Type B pancreatic cell (in vitro differentiated cells): ENCODE measurements around the gene DAPK1. TPM values are rescaled to one million over a fixed set of nuclear protein-coding genes. Genes with fewer than 3 reads are reported as not detected.

ENCODE experiments used
- DNase-seq: peaks from one replicate; pipeline ENCODE4 v3.0.0; 2021; ENCODE audit warnings: mixed read lengths; ENCODE audit not compliant: unreplicated experiment; ENCODE audit errors: extremely low spot score
- H3K27ac Mint-ChIP-seq: 2 replicates; pipeline ENCODE4 v1.8.0; 2021; ENCODE audit warnings: mild to moderate bottlenecking, mixed read lengths
- H3K27me3 Mint-ChIP-seq: 2 replicates; pipeline ENCODE4 v1.8.0; 2021; ENCODE audit warnings: mixed read lengths
- H3K36me3 Mint-ChIP-seq: 2 replicates; pipeline ENCODE4 v1.8.0; 2021; ENCODE audit warnings: mixed read lengths
- H3K4me1 Mint-ChIP-seq: one replicate; pipeline ENCODE4 v1.8.0; 2021; ENCODE audit warnings: mixed read lengths; ENCODE audit not compliant: unreplicated experiment
- H3K4me3 Mint-ChIP-seq: 2 replicates; pipeline ENCODE4 v1.8.0; 2021; ENCODE audit warnings: mild to moderate bottlenecking, mixed read lengths
- H3K9me3 Mint-ChIP-seq: 2 replicates; pipeline ENCODE4 v1.8.0; 2021; ENCODE audit warnings: mixed read lengths
- total RNA-seq: library from RNA; stranded (reverse); gene quantifications from 2 replicates; pipeline ENCODE4 v1.2.1, GENCODE V29; 2021; ENCODE audit warnings: low replicate concordance
- TF ChIP-seq, protein P1 (sequence below): fragments of 200-600 bp; sonication (generic); conservative IDR thresholded peaks from 2 replicates; pipeline ENCODE4 v1.5.0; 2021; ENCODE audit warnings: antibody characterized with exemption, mild to moderate bottlenecking

Gene DAPK1
- total RNA-seq, 1 donor from 2014 or later: 160 TPM

DNA sequence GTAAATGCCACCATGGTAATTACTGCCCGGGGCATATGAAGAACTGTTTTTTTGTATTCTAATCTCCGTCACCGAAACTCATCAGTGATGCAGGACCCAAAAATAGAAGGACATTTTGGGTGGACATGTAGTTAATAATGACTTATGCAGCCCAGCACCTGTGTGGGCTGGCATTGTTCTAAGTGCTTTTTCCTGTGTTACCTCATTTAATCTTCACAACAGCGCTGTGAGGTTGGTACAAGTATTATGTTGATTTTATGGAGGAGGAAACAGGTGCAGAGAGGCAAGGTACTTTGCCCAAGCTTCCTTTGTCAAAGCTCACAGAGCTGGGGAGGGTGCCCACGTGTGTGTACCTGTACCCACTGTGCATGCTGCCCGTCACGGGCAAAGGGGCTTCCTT is 58.4 kb downstream of the DAPK1 start:
- Mint-ChIP-seq H3K36me3 (peaks cover 15% of the 10 kb centered on the region), H3K27me3 (no peaks in the 10 kb centered on the region), H3K9me3 (peaks cover 5% of the 10 kb centered on the region), H3K4me1 (peaks cover 40% of the 10 kb centered on the region), H3K4me3 (no peak overlapping the region), H3K27ac (no peak overlapping the region)
- no peak for DNase-seq
- TF ChIP-seq, protein P1, sequence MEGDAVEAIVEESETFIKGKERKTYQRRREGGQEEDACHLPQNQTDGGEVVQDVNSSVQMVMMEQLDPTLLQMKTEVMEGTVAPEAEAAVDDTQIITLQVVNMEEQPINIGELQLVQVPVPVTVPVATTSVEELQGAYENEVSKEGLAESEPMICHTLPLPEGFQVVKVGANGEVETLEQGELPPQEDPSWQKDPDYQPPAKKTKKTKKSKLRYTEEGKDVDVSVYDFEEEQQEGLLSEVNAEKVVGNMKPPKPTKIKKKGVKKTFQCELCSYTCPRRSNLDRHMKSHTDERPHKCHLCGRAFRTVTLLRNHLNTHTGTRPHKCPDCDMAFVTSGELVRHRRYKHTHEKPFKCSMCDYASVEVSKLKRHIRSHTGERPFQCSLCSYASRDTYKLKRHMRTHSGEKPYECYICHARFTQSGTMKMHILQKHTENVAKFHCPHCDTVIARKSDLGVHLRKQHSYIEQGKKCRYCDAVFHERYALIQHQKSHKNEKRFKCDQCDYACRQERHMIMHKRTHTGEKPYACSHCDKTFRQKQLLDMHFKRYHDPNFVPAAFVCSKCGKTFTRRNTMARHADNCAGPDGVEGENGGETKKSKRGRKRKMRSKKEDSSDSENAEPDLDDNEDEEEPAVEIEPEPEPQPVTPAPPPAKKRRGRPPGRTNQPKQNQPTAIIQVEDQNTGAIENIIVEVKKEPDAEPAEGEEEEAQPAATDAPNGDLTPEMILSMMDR: no peak

DNA sequence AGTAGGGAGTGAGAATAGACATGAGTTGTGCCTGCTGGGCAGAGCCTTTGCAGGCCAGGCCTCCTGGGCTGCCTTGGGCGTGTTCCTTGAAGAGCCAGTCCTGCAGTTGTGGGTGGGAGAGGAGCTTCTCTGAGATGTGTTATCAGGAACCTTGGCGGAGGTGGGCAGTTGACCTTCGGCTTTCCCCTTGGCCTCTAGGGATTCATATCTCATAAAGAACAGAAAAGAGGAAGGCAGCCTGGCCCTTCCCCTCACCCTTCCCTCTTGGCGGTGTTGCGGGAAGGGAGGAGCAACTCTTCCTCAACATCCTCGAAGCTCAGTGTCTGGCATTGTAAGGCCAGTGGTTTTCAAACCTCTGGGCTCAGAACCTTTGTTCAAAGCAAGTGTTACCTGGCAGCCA is 59.2 kb downstream of the DAPK1 start:
- peaks cover 15% of the 10 kb centered on the region for H3K36me3 Mint-ChIP-seq
- no peak overlapping the region for H3K4me3 Mint-ChIP-seq
- TF ChIP-seq, protein P1: no peak
- peaks cover 40% of the 10 kb centered on the region for H3K4me1 Mint-ChIP-seq
- H3K27ac Mint-ChIP-seq: no peak overlapping the region
- H3K9me3 Mint-ChIP-seq: peaks cover 5% of the 10 kb centered on the region
- H3K27me3 Mint-ChIP-seq: no peaks in the 10 kb centered on the region
- peak; percentile 45 for DNase-seq

DNA sequence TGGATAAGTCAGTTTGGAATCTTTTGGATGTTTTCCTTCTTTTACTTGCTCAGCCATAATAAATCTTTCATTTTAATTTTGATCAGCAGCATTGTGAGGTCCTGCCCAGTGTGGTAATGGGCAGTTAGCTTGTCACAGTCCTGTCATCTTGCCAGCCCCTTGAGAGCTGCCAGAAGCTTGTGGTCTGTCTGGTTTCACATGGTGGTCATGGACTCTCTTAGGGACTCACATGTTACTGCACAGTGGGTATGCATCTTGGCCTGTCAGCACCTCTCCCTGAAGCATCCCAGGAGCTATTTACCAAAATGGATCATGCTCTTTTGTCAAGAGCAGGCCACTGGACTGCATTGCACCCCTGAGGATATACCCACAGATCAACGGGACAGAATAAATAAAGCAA is 60.3 kb downstream of the DAPK1 start:
- Mint-ChIP-seq H3K27me3 (no peaks in the 10 kb centered on the region), H3K9me3 (peaks cover 5% of the 10 kb centered on the region), H3K4me1 (peaks cover 41% of the 10 kb centered on the region), H3K36me3 (peaks cover 15% of the 10 kb centered on the region), H3K27ac (peak overlapping the region; percentile 46), H3K4me3 (no peak overlapping the region)
- TF ChIP-seq, protein P1: no peak
- peak; percentile 18 for DNase-seq

DNA sequence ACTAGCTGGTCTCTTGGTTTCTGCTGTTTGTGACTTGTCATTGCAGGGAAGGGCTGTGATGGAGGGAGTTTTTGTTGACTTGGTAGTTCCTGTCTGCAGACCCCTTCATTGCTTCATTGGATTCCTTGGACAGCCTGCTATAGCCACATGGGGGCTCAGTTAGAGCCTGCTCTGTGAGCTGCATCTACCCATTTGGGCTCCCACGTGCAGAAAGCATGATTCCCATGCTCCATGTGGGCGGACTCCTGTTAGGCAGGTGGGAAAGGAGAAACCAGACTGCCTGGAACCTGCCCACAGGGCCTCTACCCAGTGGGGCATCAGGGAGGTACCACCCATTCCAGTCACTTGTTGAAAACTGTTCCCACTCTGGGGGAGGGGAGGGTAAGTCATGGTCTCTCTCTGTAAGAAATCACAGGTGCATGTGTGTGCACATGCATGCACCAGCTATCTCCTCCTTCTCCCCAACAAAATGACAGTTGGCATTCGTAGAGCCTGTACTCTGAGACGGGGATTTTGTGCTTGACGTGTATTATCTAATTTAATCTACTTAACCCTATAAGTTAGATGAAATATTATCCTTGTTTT is 61.0 kb downstream of the DAPK1 start:
- Mint-ChIP-seq H3K4me1 (peaks cover 44% of the 10 kb centered on the region), H3K27ac (no peak overlapping the region), H3K27me3 (no peaks in the 10 kb centered on the region), H3K36me3 (peaks cover 15% of the 10 kb centered on the region), H3K4me3 (no peak overlapping the region), H3K9me3 (peaks cover 5% of the 10 kb centered on the region)
- DNase-seq: peak; percentile 36
- TF ChIP-seq, protein P1: no peak

DNA sequence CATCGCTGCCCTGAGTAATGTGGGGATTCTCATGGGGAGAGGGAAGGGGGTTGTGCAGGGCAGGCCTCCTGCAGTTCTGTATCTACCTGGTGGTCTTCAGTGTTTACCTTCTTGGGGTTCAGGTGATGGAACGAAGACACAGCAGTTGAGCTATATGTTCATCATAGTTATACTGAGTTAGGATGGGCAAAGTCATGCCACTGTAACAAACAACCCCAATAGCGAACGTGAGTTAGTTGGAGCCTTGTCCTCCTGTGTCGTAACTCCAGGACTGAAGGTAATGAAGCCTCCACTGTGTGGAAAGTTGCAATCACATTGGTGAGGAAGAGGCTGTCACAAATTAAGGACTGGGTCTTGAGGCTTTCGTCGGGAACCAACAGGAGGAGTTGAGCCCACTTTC is 64.4 kb downstream of the DAPK1 start:
- Mint-ChIP-seq H3K36me3 (peaks cover 30% of the 10 kb centered on the region), H3K4me3 (no peak overlapping the region), H3K27me3 (no peaks in the 10 kb centered on the region), H3K27ac (no peak overlapping the region), H3K9me3 (peaks cover 9% of the 10 kb centered on the region), H3K4me1 (peaks cover 41% of the 10 kb centered on the region)
- TF ChIP-seq, protein P1: no peak
- no peak for DNase-seq
